ENCODE data around the gene PLXNA2.

PLXNA2 gene

GRCh38 chr1:208264469-208265121 lies 20.4 kb upstream of the PLXNA2 start:
- DNase-seq (ENCODE audit: low spot score) = no peak

DNA sequence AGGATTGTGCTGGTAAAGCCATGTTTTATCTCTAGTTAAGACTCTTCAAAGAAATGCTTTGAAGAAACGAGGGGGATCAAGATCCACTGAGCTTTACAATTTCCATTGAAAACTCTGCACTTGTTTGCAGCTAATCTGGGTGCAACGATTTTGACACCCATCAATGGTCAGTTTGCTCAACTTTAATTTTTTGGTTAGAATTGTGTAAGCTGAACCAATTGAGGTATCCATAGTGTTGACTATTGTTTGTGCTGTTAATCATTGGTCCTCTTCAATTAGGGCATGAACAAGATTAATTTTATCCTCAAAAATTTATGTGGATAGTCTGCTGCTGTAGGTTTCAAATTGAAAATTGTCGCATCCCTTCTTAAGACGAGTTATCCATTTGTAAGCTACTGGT lies 17.7 kb upstream of the PLXNA2 start:
- no peak for DNase-seq (ENCODE audit: low spot score)

DNA sequence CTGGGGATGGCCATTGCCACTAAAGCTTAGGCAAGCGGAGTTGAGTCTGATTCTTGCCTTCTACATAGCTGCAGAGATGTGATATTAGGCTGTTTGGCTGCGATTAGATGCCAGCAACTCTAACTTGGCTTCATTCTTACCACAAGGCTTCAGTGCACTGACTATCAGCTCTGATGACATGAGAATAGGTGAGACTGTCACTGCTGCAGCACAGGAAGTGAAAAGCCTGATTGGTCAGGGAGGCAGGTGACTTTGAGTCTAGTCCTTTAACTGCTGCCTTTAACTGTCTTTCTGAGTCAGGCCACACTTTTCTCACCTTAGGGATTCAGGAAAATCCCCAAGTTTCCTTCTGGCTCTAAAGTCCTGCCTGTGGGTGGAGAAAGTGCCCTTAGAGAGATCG lies 14.1 kb upstream of the PLXNA2 start:
- DNase-seq (ENCODE audit: low spot score) = no peak

GRCh38 chr1:208257351-208257750 lies 13.2 kb upstream of the PLXNA2 start:
- no peak for DNase-seq (ENCODE audit: low spot score)

- no peak for DNase-seq (ENCODE audit: low spot score)
Measured at GRCh38 chr1:208256556-208256955, 12.4 kb upstream of the PLXNA2 start.

GRCh38 chr1:208256091-208256490 lies 11.9 kb upstream of the PLXNA2 start:
- no peak for DNase-seq (ENCODE audit: low spot score)

DNA sequence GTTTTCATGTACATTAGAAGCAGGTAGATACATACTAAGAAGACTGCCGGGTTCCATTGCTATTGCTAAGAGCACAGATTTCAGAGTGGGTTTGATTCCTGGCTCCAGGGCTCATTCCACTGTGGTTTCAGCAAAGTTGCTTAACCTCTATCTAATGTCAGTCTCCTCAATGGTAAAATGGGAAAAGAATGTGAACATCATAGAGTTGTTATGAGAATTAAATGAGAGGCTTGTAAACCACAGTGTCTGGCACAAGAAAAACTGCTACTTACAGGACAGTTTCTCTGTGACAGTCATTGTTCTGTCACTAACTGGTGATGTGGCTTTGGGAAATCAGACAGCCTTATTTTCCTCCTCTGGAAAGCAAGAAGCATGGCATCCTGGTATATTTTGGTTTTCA lies 10.7 kb upstream of the PLXNA2 start:
- DNase-seq (ENCODE audit: low spot score) = no peak

DNA sequence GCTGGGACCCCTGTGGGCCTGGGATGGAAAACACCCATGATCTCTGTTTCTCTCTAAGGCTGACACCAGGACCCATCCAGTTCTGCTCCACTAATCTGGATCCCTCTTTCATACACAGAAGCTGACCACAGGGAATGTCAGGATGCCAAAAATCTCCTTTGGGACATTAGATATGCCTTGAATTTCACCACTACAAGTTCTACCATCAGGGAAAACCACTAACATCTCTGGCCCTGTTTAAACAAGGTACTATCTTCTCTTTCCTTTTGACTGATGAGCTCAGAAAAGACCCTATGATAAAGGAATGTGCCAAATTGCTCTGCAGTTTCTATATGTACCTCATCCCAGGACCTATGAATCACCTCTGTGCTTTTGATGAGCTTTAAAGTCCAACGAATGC lies 10.2 kb upstream of the PLXNA2 start:
- DNase-seq (ENCODE audit: low spot score) = no peak

GRCh38 chr1:208252836-208253576 lies 8.8 kb upstream of the PLXNA2 start:
- no peak for DNase-seq (ENCODE audit: low spot score)

DNA sequence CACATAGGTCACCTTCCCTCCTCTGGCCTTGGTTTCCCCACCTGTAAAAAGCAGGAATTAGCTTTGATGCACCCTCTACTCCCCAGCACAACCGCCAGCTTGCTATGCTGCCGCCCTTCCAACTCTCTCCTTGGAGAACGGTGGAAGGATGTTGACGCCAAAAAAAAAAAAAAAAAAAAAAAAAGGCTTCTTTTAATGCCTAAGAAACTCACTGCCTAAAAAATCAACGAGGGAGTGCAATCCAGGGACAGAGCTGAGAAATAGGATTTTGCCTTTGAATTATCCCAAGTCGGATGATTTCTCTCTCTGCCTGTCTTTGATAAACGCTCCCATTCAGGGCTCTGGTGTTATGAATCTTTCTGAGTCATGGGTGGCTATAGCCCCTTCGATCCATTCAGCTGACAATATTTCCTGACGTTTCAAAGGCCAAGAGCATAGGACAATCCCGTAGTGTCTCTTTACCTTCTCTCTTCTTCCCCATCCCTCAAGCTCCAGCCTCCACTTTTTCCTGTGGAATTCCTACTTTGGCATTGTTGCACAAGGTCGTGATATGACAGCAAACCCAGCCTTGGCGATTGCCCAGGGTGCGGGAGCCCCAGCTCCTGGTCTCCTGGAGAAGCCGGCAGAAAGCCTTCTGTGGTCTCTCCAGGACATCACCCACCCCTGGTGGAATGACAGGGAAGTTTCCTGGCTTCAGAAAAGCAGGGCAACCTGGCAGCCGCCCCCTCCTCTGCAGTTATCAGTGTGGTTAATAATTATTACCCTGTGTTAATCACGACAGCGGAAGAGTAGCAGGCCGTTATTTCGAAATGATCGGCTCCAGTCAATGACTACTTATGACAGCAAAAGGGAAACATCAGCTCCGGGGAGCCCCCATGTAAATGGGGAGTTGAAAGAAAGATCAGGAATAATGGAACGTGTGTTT lies 8.0 kb upstream of the PLXNA2 start:
- no peak for DNase-seq (ENCODE audit: low spot score)

- DNase-seq (ENCODE audit: low spot score) = no peak
Measured at GRCh38 chr1:208251015-208251414, 6.8 kb upstream of the PLXNA2 start.

DNA sequence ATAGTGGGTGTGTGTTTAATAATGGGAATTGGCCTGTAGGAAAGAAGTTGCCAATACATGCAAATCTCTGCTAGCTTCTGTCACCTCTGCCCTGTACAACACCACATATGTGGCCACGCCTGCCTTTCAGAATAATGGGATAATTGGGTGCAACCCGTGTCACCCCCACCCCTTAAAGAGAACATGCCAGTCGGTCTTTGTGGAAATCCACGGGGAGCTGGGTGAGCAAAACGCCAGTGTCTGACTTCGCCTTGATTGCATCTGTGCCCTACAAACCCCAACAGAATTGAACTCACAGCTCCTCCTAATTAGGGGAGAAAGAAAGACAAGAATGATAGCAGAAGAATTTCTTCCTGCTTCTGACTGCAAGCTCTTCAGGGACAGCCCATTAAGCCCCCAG lies 6.4 kb upstream of the PLXNA2 start:
- DNase-seq (ENCODE audit: low spot score) = no peak

- no peak for DNase-seq (ENCODE audit: low spot score)
Measured at GRCh38 chr1:208248991-208249696, 5.0 kb upstream of the PLXNA2 start.

GRCh38 chr1:208248307-208248801 lies 4.2 kb upstream of the PLXNA2 start:
- DNase-seq (ENCODE audit: low spot score) = no peak

DNA sequence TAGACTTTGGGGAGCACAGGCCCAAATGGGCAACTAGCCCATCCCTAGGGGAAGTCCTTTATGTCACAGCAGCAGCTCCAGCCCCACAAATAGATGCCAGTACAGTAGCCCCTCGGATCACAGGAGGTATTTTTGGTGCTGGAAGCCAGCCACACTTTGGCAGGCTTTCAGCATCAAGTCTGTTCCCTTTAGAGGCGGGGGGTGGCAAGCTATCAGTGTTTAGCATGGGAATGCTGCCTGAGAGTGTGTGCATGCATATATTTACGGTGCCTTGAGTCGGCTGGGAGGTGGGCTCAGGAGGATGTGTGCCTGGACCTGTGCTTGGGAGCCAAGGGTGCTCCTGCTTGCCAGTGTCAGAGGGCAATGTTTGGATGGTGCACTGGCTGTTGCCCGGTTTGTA lies 3.5 kb upstream of the PLXNA2 start:
- no peak for DNase-seq (ENCODE audit: low spot score)

DNA sequence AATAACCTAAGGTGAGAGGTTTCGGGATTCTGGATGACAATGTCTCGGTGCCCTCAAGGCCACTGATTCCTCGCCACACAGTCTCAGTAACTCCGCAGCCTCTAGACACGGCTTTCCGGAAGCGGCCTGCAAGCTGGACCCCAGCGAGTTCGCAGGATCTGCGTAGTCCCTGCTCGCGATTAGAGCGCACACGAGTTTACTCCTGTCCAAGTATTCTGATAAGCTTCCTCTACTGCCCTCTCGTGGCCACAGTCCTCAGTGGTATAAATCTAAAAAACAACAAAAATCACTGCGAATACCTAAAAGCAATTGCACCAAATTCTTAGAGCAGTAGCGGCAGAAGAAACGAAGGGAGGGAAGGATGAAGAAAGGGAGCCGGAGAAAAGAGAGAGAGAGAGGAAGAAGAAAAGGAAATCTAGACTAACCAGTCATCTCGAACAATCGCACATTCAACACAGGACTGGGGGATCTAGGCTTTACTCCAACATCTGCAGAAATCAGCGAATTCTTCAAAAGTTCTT lies 1.1 kb upstream of the PLXNA2 start:
- DNase-seq (ENCODE audit: low spot score) = peak; percentile 95

- DNase-seq (ENCODE audit: low spot score) = no peak
Measured at GRCh38 chr1:208243527-208243966, 637 bp downstream of the PLXNA2 start.

GRCh38 chr1:208242941-208243526 lies 1.1 kb downstream of the PLXNA2 start:
- no peak for DNase-seq (ENCODE audit: low spot score)

DNA sequence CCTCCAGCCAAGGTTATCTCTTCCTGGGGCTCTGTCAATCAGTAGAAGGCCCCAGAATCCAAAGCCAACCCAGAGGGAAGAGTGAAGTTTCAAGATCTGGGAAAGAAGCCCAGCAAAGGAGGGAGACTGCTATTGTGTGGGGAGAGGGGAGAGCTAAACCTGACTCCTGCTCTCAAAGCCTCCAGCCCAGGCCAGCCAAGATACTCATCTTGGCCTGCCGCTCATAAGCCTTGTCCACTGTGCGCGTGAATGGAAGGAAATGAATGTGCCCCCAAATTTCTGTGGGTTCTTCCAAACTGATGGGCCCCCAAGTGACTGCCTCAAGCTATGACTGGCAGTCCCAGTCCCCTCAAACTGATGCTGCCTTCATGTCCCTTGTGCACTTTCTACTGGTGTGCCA lies 2.0 kb downstream of the PLXNA2 start:
- DNase-seq (ENCODE audit: low spot score) = no peak

DNA sequence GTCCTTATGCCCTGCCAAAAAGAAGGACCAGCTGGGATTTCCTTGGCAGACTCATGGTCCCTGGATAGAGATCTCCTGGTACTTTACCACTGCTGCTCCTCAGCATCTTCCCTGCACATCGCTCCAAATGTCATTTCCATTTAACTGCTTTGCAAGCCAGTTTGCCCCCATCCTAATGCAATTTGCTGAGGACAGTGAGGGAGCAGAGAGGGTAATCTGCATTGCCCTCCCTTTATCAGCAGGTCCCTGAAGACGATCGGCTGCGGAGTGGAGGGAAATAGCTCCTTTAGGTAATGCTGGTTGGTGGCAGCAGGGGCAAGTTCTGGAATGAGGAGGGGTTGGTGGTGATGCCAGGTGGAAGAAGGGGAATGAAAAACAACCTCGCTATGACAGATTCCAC lies 2.7 kb downstream of the PLXNA2 start:
- no peak for DNase-seq (ENCODE audit: low spot score)

DNA sequence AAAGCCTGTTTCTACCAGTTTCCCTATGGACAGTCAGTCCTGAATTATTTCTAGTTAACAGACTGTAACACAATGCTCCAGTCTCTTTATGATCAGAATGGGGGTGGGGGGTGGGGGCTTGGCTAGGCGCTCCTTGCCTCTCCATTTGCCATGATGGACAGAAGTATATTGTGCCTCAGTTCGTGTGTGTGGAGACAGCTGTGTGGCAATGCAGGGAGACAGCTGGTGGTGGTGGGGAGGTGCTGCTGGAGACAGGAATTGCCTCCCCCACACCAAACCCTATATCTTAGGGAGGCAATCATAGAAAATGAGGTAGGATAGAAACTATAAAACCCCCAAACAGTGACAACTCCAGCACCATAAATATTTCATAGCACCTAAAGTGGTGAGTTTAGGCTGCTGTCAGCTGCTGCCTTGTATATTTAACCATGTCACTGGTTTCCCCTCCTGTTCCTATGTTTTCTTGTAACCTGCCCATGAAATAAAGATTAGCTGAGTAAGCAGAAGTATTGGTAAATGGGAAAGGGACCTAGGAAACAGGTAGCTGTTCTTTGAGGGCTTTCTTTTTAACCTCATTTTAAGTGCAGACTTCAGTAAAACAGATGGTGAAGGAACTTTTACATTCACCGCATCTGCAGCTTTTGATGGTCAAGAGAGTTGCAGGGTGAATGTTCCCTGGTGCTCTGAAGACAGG lies 3.4 kb downstream of the PLXNA2 start:
- DNase-seq (ENCODE audit: low spot score) = no peak

Data from kidney capillary endothelial cell (primary cell).